ENCODE data around the gene LRP2BP.

- no peak for TF ChIP-seq USF1 (CRISPR knock-in tag; IDR thresholded peaks at IDR 0.05)
- TF ChIP-seq, protein P1, sequence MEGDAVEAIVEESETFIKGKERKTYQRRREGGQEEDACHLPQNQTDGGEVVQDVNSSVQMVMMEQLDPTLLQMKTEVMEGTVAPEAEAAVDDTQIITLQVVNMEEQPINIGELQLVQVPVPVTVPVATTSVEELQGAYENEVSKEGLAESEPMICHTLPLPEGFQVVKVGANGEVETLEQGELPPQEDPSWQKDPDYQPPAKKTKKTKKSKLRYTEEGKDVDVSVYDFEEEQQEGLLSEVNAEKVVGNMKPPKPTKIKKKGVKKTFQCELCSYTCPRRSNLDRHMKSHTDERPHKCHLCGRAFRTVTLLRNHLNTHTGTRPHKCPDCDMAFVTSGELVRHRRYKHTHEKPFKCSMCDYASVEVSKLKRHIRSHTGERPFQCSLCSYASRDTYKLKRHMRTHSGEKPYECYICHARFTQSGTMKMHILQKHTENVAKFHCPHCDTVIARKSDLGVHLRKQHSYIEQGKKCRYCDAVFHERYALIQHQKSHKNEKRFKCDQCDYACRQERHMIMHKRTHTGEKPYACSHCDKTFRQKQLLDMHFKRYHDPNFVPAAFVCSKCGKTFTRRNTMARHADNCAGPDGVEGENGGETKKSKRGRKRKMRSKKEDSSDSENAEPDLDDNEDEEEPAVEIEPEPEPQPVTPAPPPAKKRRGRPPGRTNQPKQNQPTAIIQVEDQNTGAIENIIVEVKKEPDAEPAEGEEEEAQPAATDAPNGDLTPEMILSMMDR (IDR thresholded peaks at IDR 0.05): no peak
Measured at GRCh38 chr4:185317880-185318279, 77.8 kb downstream of the LRP2BP start.

All from WTC11 (cell line).